PC-3 (cell line): Measurements from ENCODE around the gene WDFY1.

ENCODE experiments used
- CTCF ChIP-seq: fragments of 300-600 bp; sonication (generic); conservative IDR thresholded peaks from 2 replicates; pipeline ENCODE4 v1.5.1; 2017; ENCODE audit warnings: antibody characterized with exemption, low read depth, mild to moderate bottlenecking, low read length
- EZH2 ChIP-seq: fragments of 300-600 bp; sonication (generic); IDR thresholded peaks from one replicate; pipeline ENCODE4 v1.6.1; 2017; ENCODE audit warnings: antibody characterized with exemption, mild to moderate bottlenecking, low read length; ENCODE audit not compliant: unreplicated experiment

- no peak for TF ChIP-seq CTCF
- no peak for TF ChIP-seq EZH2
Observed at GRCh38 chr2:223959688-223960087, 14.6 kb upstream of the WDFY1 start.
